HepG2 (cell line): Measurements from ENCODE around the gene ZDHHC18. TPM values are rescaled to one million over a fixed set of nuclear protein-coding genes. Genes with fewer than 3 reads are reported as not detected.

ENCODE experiments used
- ATAC-seq: fragments of 200-7000 bp; cut with Tn5 transposase; 3 replicates; pipeline ENCODE4 v1.9.1; 2020; ENCODE audit warnings: mild to moderate bottlenecking, moderate library complexity
- BruUV-seq: library from RNA; stranded (reverse); fragments of 400-500 nt; replicated peaks from 2 replicates; lab custom pipeline; 2021; lab: Mats Ljungman, UMichigan
- CTCF ChIA-PET: fragments of 300-600 bp; formaldehyde crosslinking; extraction: SDS; loops from one replicate; lab custom pipeline; 2021; ENCODE audit warnings: low total read pairs, inconsistent platforms, low intra/inter-chr PET ratio; lab: Yijun Ruan, JAX
- POLR2A ChIA-PET: fragments of 350-600 bp; sonication (Branson Sonifier 250); formaldehyde crosslinking; loops from one replicate; lab custom pipeline; 2020; ENCODE audit warnings: antibody characterized with exemption, inconsistent platforms; lab: Yijun Ruan, JAX
- DNase-seq: peaks from one replicate; pipeline ENCODE4 v3.0.0-alpha.2; 2015; ENCODE audit warnings: low spot score
- FAIRE-seq: peaks from 3 replicates; lab custom pipeline; 2011; peaks lifted over from hg19 to GRCh38; lab: Jason Lieb, UNC
- H2AFZ ChIP-seq: one replicate; pipeline ENCODE4 v1.6.1; 2011; ENCODE audit warnings: low read length, inconsistent platforms
- H3K27ac ChIP-seq: fragments of 300-600 bp; 3 replicates; pipeline ENCODE4 v1.8.0; 2011; ENCODE audit warnings: mixed run types, mild to moderate bottlenecking, mixed read lengths, low read length, inconsistent platforms; ENCODE audit not compliant: insufficient read depth; ENCODE audit errors: extremely low read length
- H3K27me3 ChIP-seq, 2 experiments: fragments of 200-600 bp in 1 of 2; 2 replicates in 1 of 2; 3 replicates in 1 of 2; pipeline versions ENCODE4 v1.6.0 to v1.8.0; 2011; ENCODE audit warnings: low read length in 2 of 2, mild to moderate bottlenecking in 2 of 2, moderate library complexity in 2 of 2, inconsistent platforms in 1 of 2; ENCODE audit not compliant: insufficient read depth in 2 of 2, control insufficient read depth in 1 of 2
- H3K36me3 ChIP-seq, 2 experiments: fragments of 200-600 bp in 1 of 2; replicated peaks in 1 of 2; 2 replicates in 1 of 2; 3 replicates in 1 of 2; pipeline versions ENCODE4 v1.5.1 to v1.8.0; 2011; ENCODE audit warnings: low read length in 2 of 2, inconsistent platforms in 1 of 2; ENCODE audit not compliant: insufficient read depth in 2 of 2, control insufficient read depth in 1 of 2
- H3K4me1 ChIP-seq: 2 replicates; pipeline ENCODE4 v1.5.1; 2012; ENCODE audit warnings: low read length, inconsistent platforms; ENCODE audit not compliant: insufficient read depth
- H3K4me2 ChIP-seq: 2 replicates; pipeline ENCODE4 v1.6.0; 2011; ENCODE audit warnings: low read depth, low read length, inconsistent platforms
- H3K4me3 ChIP-seq, 3 experiments: fragments of 200-600 bp in 1 of 3; sonication (generic), shearing (Covaris generic) in 1 of 3; replicated peaks in 1 of 3; 2 replicates each; pipeline ENCODE4 v1.5.1; 2011 to 2016; ENCODE audit warnings: low read length in 3 of 3, inconsistent platforms in 2 of 3, low read depth in 2 of 3, mild to moderate bottlenecking in 2 of 3, control low read depth in 1 of 3, mixed read lengths in 1 of 3; ENCODE audit not compliant: insufficient read depth in 1 of 3
- H3K79me2 ChIP-seq: one replicate; pipeline ENCODE4 v1.6.1; 2011; ENCODE audit warnings: low read length, inconsistent platforms; ENCODE audit not compliant: insufficient read depth
- H3K9ac ChIP-seq: 2 replicates; pipeline ENCODE4 v1.6.0; 2011; ENCODE audit warnings: mild to moderate bottlenecking, low read depth, low read length, inconsistent platforms; ENCODE audit not compliant: insufficient read depth
- H3K9me3 ChIP-seq: 2 replicates; pipeline ENCODE4 v1.5.1; 2012; ENCODE audit warnings: mild to moderate bottlenecking, low read length
- H4K20me1 ChIP-seq: 2 replicates; pipeline ENCODE4 v1.6.0; 2011; ENCODE audit warnings: inconsistent platforms, mild to moderate bottlenecking, low read length, moderate library complexity; ENCODE audit not compliant: insufficient read depth
- BRCA1 ChIP-seq: sonication (generic); formaldehyde crosslinking; IDR thresholded peaks from 2 replicates; pipeline ENCODE4 v1.4.0; 2020; ENCODE audit warnings: missing genetic modification reagents
- CENPBD1 ChIP-seq: sonication (generic); formaldehyde crosslinking; IDR thresholded peaks from 2 replicates; pipeline ENCODE4 v1.8.0; 2022; ENCODE audit warnings: missing genetic modification reagents, low read depth, mild to moderate bottlenecking, borderline replicate concordance
- EEA1 ChIP-seq: sonication (generic); formaldehyde crosslinking; IDR thresholded peaks from 2 replicates; pipeline ENCODE4 v1.5.1; 2020; ENCODE audit warnings: mild to moderate bottlenecking, missing genetic modification reagents, borderline replicate concordance
- HNRNPLL ChIP-seq: fragments of 200-400 bp; formaldehyde crosslinking; IDR thresholded peaks from 2 replicates; pipeline ENCODE4 v1.6.1; 2017; ENCODE audit warnings: mild to moderate bottlenecking, low read depth, low read length; ENCODE audit not compliant: poor library complexity, severe bottlenecking
- HOXA3 ChIP-seq: sonication (generic); formaldehyde crosslinking; IDR thresholded peaks from 2 replicates; pipeline ENCODE4 v1.5.0; 2020; ENCODE audit warnings: missing genetic modification reagents
- PRDM15 ChIP-seq: sonication (generic); formaldehyde crosslinking; IDR thresholded peaks from 2 replicates; pipeline ENCODE4 v1.4.0; 2020; ENCODE audit warnings: missing genetic modification reagents
- SCMH1 ChIP-seq: sonication (generic); formaldehyde crosslinking; IDR thresholded peaks from 2 replicates; pipeline ENCODE4 v1.9.0; 2021; ENCODE audit warnings: missing genetic modification reagents, mild to moderate bottlenecking, borderline replicate concordance
- ZNF282 ChIP-seq: fragments of 450-650 bp; IDR thresholded peaks from 2 replicates; pipeline ENCODE4 v1.6.1; 2018; ENCODE audit not compliant: partially characterized antibody
- WGBS: methylation state at CpG from one replicate; pipeline ENCODE4 v1.1.6; 2017; ENCODE audit warnings: low lambda C conversion rate; 5-methylcytosine and 5-hydroxymethylcytosine counted together
- in situ Hi-C: cut with HindIII; loops from 2 replicates; pipeline ENCODE4 v1.10.0; 2017; ENCODE audit warnings: low pct_unique_long_range_greater_than_20kb; ENCODE audit not compliant: extremely low pct_ligation_motif_present
- intact Hi-C: fragments of 100-400 bp; cut with micrococcal nuclease; formaldehyde crosslinking; loops from one replicate; pipeline ENCODE4 v1.10.0; 2022; ENCODE audit not compliant: unreplicated experiment
- polyA plus RNA-seq, 8 experiments: library from polyadenylated mRNA; depleted of rRNA in 3 of 8; stranded (reverse) in 7 of 8; unstranded in 1 of 8; fragments of >200 nt; fragmentation: Illumina TruSeq in 4 of 8; extraction: Trizol in 4 of 8; gene quantifications; 2 replicates each; pipeline versions ENCODE4 v1.2.1 to v1.2.3, GENCODE V29; 2011 to 2016; ENCODE audit warnings: low read depth in 4 of 8, missing spikeins in 1 of 8, mixed read lengths in 1 of 8; ENCODE audit not compliant: insufficient read depth in 1 of 8
- total RNA-seq, 5 experiments: library from RNA; depleted of rRNA; stranded (reverse); fragments of >200 nt; fragmentation: Illumina TruSeq; extraction: Trizol; gene quantifications; 2 replicates each; pipeline ENCODE4 v1.2.3, GENCODE V29; 2016; ENCODE audit warnings: low read depth in 1 of 5

The ZDHHC18 gene
- total and polyA plus RNA-seq, 2 of the 13 experiments (the other 11 are each of a cell fraction or from before 2014, with no cell fraction given): 13.2 to 35.3 TPM

GRCh38 chr1:26851106-26851684 is 24.7 kb downstream of the ZDHHC18 start:
- no peak overlapping the region for H3K4me2 ChIP-seq
- WGBS: 99% methylated on average over 11 of the region's 12 CpGs

More at GRCh38 chr1:26851106-26851684, 24.7 kb downstream of the ZDHHC18 start:
- no peaks in the 10 kb centered on the region for H3K79me2 ChIP-seq
- TF ChIP-seq BRCA1 (CRISPR knock-in tag) (no peak), PRDM15 (CRISPR knock-in tag) (no peak), HNRNPLL (no peak), SCMH1 (no peak), CENPBD1 (CRISPR knock-in tag) (no peak), EEA1 (CRISPR knock-in tag) (no peak), HOXA3 (no peak), ZNF282 (no peak)
- in situ Hi-C loops: no loop called here
- H3K9me3 ChIP-seq: no peaks in the 10 kb centered on the region
- CTCF ChIA-PET: no interaction called here
- peaks cover 27 to 55% of the 10 kb centered on the region in 2 experiments for H3K36me3 ChIP-seq
- DNase-seq: no peak
- no peaks in the 10 kb centered on the region for H4K20me1 ChIP-seq
- H3K27me3 ChIP-seq: no peaks in the 10 kb centered on the region
- POLR2A ChIA-PET: no interaction called here
- H3K9ac ChIP-seq: no peak overlapping the region
- no TSS peak for BruUV-seq
- H3K27ac ChIP-seq: no peak overlapping the region
- H2AFZ ChIP-seq: no peak overlapping the region
- intact Hi-C loops: no loop called here
- H3K4me3 ChIP-seq: no peak overlapping the region
- no peak for ATAC-seq
- peaks cover 17% of the 10 kb centered on the region for H3K4me1 ChIP-seq
- no peak for FAIRE-seq
